HEK293T (cell line): Measurements from ENCODE around the gene RNF25.

Experiments
- ELF4 ChIP-seq: fragments of 450-650 bp; IDR thresholded peaks from 2 replicates; pipeline ENCODE4 v1.6.1; 2017; ENCODE audit warnings: antibody characterized with exemption
- PKNOX1 ChIP-seq: fragments of 450-650 bp; IDR thresholded peaks from 2 replicates; pipeline ENCODE4 v1.6.1; 2016
- ZNF384 ChIP-seq: fragments of 450-650 bp; IDR thresholded peaks from 2 replicates; pipeline ENCODE4 v1.6.1; 2016

- TF ChIP-seq ELF4 (no peak), ZNF384 (no peak), PKNOX1 (no peak)
These were observed 9.4 kb downstream of the RNF25 start for GRCh38 chr2:218662377-218662776.
